GM12801 (cell line): ENCODE data around the gene MT1H.

Source experiments
- CTCF ChIP-seq: IDR thresholded peaks from one replicate; pipeline ENCODE4 v1.5.1; 2011; ENCODE audit warnings: control low read depth; ENCODE audit not compliant: insufficient read length; ENCODE audit errors: extremely low read depth

Gene MT1H

GRCh38 chr16:56683424-56684172, 14.0 kb downstream of the MT1H start:
- TF ChIP-seq CTCF, result no peak

- no peak for TF ChIP-seq CTCF
These were observed 14.8 kb downstream of the MT1H start for GRCh38 chr16:56684256-56684925.

- TF ChIP-seq CTCF, result no peak
These were observed 15.4 kb downstream of the MT1H start for GRCh38 chr16:56684926-56685590.

DNA sequence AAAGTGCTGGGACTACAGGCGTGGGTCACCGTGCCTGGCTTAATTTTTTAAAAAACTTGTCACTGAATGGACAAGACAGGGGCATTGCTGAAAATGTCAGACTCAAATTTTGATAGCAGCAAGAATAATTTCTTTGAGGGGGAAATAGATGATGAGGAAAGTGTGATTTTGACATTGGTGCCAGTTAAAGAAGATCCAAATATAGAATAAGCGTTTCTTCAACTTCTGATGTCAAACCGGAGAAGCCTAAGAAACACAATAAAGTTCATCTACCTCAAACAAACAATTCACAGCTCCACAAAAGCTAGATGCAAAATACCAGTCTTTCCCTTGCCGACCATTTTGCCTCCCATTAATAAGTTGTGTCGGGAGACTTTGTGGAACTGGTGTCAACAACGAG, 17.1 kb downstream of the MT1H start:
- TF ChIP-seq CTCF, result no peak

DNA sequence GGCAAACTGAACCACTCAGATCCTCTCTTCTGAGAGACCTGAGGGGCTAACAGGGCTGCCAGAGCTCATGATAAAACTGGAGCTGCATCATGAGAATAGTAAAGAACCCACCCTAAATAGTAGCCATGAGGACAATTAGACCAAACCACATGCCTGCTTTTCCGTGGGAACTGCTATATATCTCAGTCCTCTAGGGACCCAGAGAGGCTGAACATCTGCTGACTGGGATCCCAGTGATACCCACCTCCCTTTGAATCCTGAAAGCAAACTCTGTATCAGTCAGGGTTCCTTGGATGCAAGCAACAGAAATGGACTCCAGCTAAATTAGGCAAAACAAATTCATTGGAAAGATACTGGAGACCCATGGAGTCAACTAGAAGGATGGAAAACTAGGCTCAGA, 19.1 kb downstream of the MT1H start:
- TF ChIP-seq CTCF, result no peak

- no peak for TF ChIP-seq CTCF
These were observed 19.6 kb downstream of the MT1H start for GRCh38 chr16:56689171-56689570.

- TF ChIP-seq CTCF, result no peak
These were observed 21.0 kb downstream of the MT1H start for GRCh38 chr16:56690420-56691122.
